Central memory CD8-positive, alpha-beta T cell (primary cell): ENCODE results near the gene HEYL.

Experiments used
- ATAC-seq: fragments of 150-1000 bp; cut with Tn5 transposase; replicated peaks from 2 replicates; pipeline ENCODE4 v1.10.0; 2022; ENCODE audit warnings: mild to moderate bottlenecking, moderate FRiP score, moderate number of reproducible peaks; ENCODE audit not compliant: poor library complexity, severe bottlenecking; ENCODE audit errors: extremely low read depth
- DNase-seq, 2 donors: peaks; one replicate each; pipeline ENCODE4 v3.0.0; 2021; ENCODE audit warnings: low spot score in 2 of 2
- H3K27ac Mint-ChIP-seq: one replicate; pipeline ENCODE4 v1.8.0; 2022; ENCODE audit warnings: low read depth, mild to moderate bottlenecking, moderate library complexity, mixed read lengths
- H3K27me3 Mint-ChIP-seq: one replicate; pipeline ENCODE4 v1.8.0; 2022; ENCODE audit warnings: mixed read lengths
- H3K36me3 Mint-ChIP-seq: one replicate; pipeline ENCODE4 v1.8.0; 2022; ENCODE audit warnings: mild to moderate bottlenecking, moderate library complexity, mixed read lengths; ENCODE audit not compliant: insufficient read depth
- H3K4me1 Mint-ChIP-seq: one replicate; pipeline ENCODE4 v1.8.0; 2022; ENCODE audit warnings: mixed read lengths
- H3K4me3 Mint-ChIP-seq: one replicate; pipeline ENCODE4 v1.8.0; 2022; ENCODE audit warnings: mild to moderate bottlenecking, moderate library complexity, mixed read lengths
- H3K9me3 Mint-ChIP-seq: one replicate; pipeline ENCODE4 v1.8.0; 2022; ENCODE audit warnings: mixed read lengths

Gene HEYL

GRCh38 chr1:39631361-39632322, 7.8 kb downstream of the HEYL start:
- Mint-ChIP-seq H3K27me3 (peaks cover 30% of the 10 kb centered on the region), H3K9me3 (no peaks in the 10 kb centered on the region)
- no peak for ATAC-seq

DNA sequence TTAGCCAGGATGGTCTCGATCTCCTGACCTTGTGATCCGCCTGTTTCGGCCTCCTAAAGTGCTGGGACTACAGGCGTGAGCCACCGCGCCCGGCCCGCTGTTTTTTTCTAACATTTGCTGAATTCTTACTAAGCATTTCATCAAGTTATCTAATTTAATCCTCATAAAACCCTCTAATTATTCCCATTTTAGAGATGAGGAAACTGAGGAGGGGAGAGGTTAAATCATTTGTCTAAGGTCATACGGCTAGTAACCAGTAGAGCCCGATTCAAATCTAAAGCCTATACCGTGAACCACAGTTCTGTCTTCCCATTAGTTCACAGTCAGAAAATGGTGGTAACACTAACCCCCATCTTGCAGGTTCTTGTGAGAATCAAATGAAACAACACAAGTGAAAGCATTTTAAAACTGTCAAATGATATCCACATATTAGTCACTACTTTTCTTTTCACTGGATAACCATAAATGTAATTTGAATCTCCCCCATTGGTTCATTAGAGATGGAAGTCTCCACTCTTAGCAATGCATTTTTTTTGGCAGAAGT, 10.6 kb downstream of the HEYL start:
- Mint-ChIP-seq H3K27ac (no peak overlapping the region), H3K4me3 (no peak overlapping the region), H3K4me1 (no peaks in the 10 kb centered on the region), H3K9me3 (no peaks in the 10 kb centered on the region), H3K27me3 (peaks cover 13% of the 10 kb centered on the region), H3K36me3 (no peaks in the 10 kb centered on the region)
- no peak for ATAC-seq
- DNase-seq: no peak

More at GRCh38 chr1:39631361-39632322, 7.8 kb downstream of the HEYL start:
- Mint-ChIP-seq H3K4me3 (no peak overlapping the region), H3K36me3 (no peaks in the 10 kb centered on the region), H3K27ac (no peak overlapping the region), H3K4me1 (no peaks in the 10 kb centered on the region)
- DNase-seq: no peak

GRCh38 chr1:39626646-39627045, 12.8 kb downstream of the HEYL start:
- ATAC-seq: no peak
- Mint-ChIP-seq H3K9me3 (no peaks in the 10 kb centered on the region), H3K27me3 (peaks cover 11% of the 10 kb centered on the region), H3K4me3 (no peak overlapping the region), H3K27ac (no peak overlapping the region), H3K4me1 (no peaks in the 10 kb centered on the region), H3K36me3 (no peaks in the 10 kb centered on the region)
- no peak for DNase-seq

- no peaks in the 10 kb centered on the region for H3K36me3 Mint-ChIP-seq
- ATAC-seq (no peak), DNase-seq (no peak)
- H3K4me3 Mint-ChIP-seq: no peak overlapping the region
- H3K4me1 Mint-ChIP-seq: no peaks in the 10 kb centered on the region
- peaks cover 11% of the 10 kb centered on the region for H3K27me3 Mint-ChIP-seq
- H3K9me3 Mint-ChIP-seq: no peaks in the 10 kb centered on the region
- H3K27ac Mint-ChIP-seq: no peak overlapping the region
Measured at GRCh38 chr1:39625462-39626273, 13.8 kb downstream of the HEYL start.

GRCh38 chr1:39625009-39625408, 14.4 kb downstream of the HEYL start:
- Mint-ChIP-seq H3K4me1 (no peaks in the 10 kb centered on the region), H3K9me3 (no peaks in the 10 kb centered on the region), H3K27me3 (peaks cover 11% of the 10 kb centered on the region), H3K27ac (no peak overlapping the region), H3K4me3 (no peak overlapping the region), H3K36me3 (no peaks in the 10 kb centered on the region)
- no peak for DNase-seq
- ATAC-seq: no peak

DNA sequence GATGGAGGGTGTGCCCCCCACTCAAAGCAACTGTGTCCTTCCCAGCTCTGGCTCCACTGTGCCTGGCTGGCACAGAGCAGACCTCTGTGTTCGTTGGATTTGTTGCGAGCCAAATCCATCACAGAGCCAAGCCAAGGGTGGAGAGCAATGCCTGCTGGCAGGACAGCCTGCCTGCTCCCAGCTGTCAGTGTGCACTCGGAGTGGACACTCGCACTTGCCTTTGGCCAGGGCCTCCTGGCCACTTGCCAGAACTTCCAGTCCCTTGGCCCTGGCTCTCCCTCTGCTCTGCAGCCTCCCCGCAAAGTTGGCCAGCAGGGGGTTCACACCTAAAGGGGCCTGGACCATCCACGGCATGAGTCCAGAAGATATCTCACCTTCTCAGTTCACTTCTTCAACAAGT, 16.4 kb downstream of the HEYL start:
- ATAC-seq (no peak), DNase-seq (no peak)
- Mint-ChIP-seq H3K9me3 (no peaks in the 10 kb centered on the region), H3K36me3 (no peaks in the 10 kb centered on the region), H3K27me3 (peaks cover 11% of the 10 kb centered on the region), H3K27ac (no peak overlapping the region), H3K4me1 (no peaks in the 10 kb centered on the region), H3K4me3 (no peak overlapping the region)

- Mint-ChIP-seq H3K4me3 (no peak overlapping the region), H3K27ac (no peak overlapping the region), H3K9me3 (no peaks in the 10 kb centered on the region), H3K4me1 (no peaks in the 10 kb centered on the region), H3K36me3 (no peaks in the 10 kb centered on the region), H3K27me3 (peaks cover 16% of the 10 kb centered on the region)
- ATAC-seq (no peak), DNase-seq (no peak)
Measured at GRCh38 chr1:39622427-39622826, 17.0 kb downstream of the HEYL start.

GRCh38 chr1:39620659-39621165, 18.7 kb downstream of the HEYL start:
- Mint-ChIP-seq H3K27ac (no peak overlapping the region), H3K4me1 (no peaks in the 10 kb centered on the region), H3K27me3 (peaks cover 29% of the 10 kb centered on the region), H3K4me3 (no peak overlapping the region), H3K36me3 (no peaks in the 10 kb centered on the region), H3K9me3 (no peaks in the 10 kb centered on the region)
- DNase-seq (no peak), ATAC-seq (no peak)

- DNase-seq: no peak
- H3K9me3 Mint-ChIP-seq: no peaks in the 10 kb centered on the region
- H3K4me1 Mint-ChIP-seq: no peaks in the 10 kb centered on the region
- H3K36me3 Mint-ChIP-seq: peaks cover 1% of the 10 kb centered on the region
- H3K27ac Mint-ChIP-seq: no peak overlapping the region
- peaks cover 18% of the 10 kb centered on the region for H3K27me3 Mint-ChIP-seq
- no peak for ATAC-seq
- no peak overlapping the region for H3K4me3 Mint-ChIP-seq
Measured at GRCh38 chr1:39617488-39618049, 21.9 kb downstream of the HEYL start.

DNA sequence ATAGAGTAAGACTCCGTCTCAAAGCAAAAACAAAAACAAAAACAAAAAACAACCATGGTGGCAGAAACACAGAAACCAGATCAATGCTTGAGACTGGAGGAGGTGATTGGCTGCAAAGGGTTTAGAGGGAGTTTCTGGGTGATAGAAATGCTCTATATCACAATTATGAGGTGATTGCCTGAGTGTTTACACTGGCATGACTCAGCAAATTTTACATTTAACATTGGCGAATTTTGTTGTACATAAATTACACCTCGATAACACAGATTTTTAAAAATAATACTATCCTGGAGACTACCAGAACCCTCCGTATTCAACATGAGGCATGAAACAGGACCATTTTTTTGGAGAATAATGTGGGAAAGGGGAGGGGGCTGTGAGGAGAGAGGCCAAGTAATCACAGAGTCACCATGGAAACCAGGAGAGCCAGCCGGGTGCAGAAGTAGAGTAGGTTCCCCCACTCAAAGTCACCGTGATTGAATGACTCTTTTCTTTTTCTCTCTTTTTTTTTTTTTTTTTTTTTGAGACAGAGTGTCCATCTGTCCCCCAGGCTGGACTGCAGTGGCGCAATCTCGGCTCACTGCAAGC, 24.3 kb downstream of the HEYL start:
- peaks cover 1% of the 10 kb centered on the region for H3K36me3 Mint-ChIP-seq
- H3K4me1 Mint-ChIP-seq: no peaks in the 10 kb centered on the region
- peaks cover 18% of the 10 kb centered on the region for H3K27me3 Mint-ChIP-seq
- no peaks in the 10 kb centered on the region for H3K9me3 Mint-ChIP-seq
- DNase-seq: no peak
- no peak for ATAC-seq
- H3K27ac Mint-ChIP-seq: no peak overlapping the region
- no peak overlapping the region for H3K4me3 Mint-ChIP-seq

DNA sequence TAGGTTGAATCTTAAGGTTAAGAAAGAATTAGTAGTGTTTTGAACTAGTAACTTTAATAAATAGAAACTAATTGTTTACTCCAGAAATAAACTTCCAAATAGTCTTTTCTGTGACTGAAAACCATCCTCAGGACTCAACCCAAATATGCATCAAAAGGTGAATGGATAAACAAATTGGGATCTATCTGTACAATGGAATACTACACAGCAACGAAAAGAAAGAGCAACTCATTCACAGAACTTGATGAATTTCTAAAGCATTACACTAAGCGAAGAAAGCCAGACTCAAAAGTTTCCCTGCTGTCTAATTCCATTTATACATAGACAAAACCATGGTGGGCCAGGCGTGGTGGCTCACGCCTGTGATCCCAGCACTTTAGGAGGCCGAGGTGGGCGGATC, 25.0 kb downstream of the HEYL start:
- no peak overlapping the region for H3K27ac Mint-ChIP-seq
- ATAC-seq (no peak), DNase-seq (no peak)
- peaks cover 18% of the 10 kb centered on the region for H3K27me3 Mint-ChIP-seq
- peaks cover 1% of the 10 kb centered on the region for H3K36me3 Mint-ChIP-seq
- no peak overlapping the region for H3K4me3 Mint-ChIP-seq
- peaks cover 2% of the 10 kb centered on the region for H3K4me1 Mint-ChIP-seq
- H3K9me3 Mint-ChIP-seq: no peaks in the 10 kb centered on the region

DNA sequence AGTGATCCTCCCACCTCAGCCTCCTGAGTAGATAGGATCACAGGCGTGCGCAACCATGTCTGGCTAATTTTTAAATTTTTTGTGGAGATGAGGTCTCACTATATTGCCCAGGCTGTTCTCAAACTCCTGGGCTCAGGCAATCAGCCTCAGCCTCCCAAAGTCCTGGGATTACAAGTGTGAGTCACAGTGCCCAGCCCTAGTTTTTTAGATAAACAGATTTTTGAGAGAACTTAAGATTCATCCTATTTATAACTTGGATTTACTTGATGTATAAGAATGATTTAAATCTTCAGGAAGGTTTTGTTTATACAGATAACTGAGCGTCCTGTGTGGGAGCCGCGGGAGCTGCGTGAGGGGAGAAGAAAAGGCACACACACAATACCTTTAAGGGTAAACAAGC, 26.2 kb downstream of the HEYL start:
- Mint-ChIP-seq H3K36me3 (peaks cover 1% of the 10 kb centered on the region), H3K4me1 (peaks cover 5% of the 10 kb centered on the region), H3K4me3 (no peak overlapping the region), H3K27ac (no peak overlapping the region), H3K27me3 (peaks cover 28% of the 10 kb centered on the region), H3K9me3 (no peaks in the 10 kb centered on the region)
- no peak for DNase-seq
- no peak for ATAC-seq
